K562 (cell line): ENCODE measurements around the gene PACS1. TPM values are rescaled to one million over a fixed set of nuclear protein-coding genes. Genes with fewer than 3 reads are reported as not detected.

Experiments used
- ATAC-seq: fragments of 200-7000 bp; cut with Tn5 transposase; 3 replicates; pipeline ENCODE4 v1.9.1; 2020; ENCODE audit warnings: moderate library complexity
- BruUV-seq: library from RNA; stranded (reverse); fragments of 400-500 nt; replicated peaks from 2 replicates; lab custom pipeline; 2021; lab: Mats Ljungman, UMichigan
- CTCF ChIA-PET: fragments of 300-600 bp; formaldehyde crosslinking; extraction: SDS; loops from one replicate; lab custom pipeline; 2021; ENCODE audit warnings: low intra/inter-chr PET ratio; lab: Yijun Ruan, JAX
- POLR2A ChIA-PET: fragments of 300-600, 350-650 bp; sonication (Branson Sonifier 250); formaldehyde crosslinking; extraction: SDS; loops from one replicate; lab custom pipeline; 2021; ENCODE audit warnings: antibody characterized with exemption, inconsistent platforms; lab: Yijun Ruan, JAX
- DNase-seq, 4 experiments: peaks; one replicate each; pipeline versions ENCODE4 v3.0.0 to v3.0.0-alpha.2; 2011 to 2018; ENCODE audit warnings: low spot score in 3 of 4, mixed read lengths in 3 of 4; ENCODE audit errors: extremely low read depth in 1 of 4
- FAIRE-seq: peaks from 2 replicates; lab custom pipeline; 2011; peaks lifted over from hg19 to GRCh38; lab: Jason Lieb, UNC
- H2AFZ ChIP-seq: 2 replicates; pipeline ENCODE4 v1.6.0; 2011; ENCODE audit warnings: low read depth, low read length, control low read depth, inconsistent platforms
- H3K27ac ChIP-seq: fragments of 200-600 bp; 3 replicates; pipeline ENCODE4 v1.8.0; 2011; ENCODE audit warnings: low read depth, mild to moderate bottlenecking, control low read depth, inconsistent platforms, low read length, moderate library complexity, mixed read lengths; ENCODE audit errors: extremely low read depth
- H3K27me3 ChIP-seq, 2 experiments: fragments of 300-600 bp in 1 of 2; 2 replicates in 1 of 2; 3 replicates in 1 of 2; pipeline versions ENCODE4 v1.6.0 to v1.8.0; 2011; ENCODE audit warnings: inconsistent platforms in 2 of 2, low read length in 2 of 2, mild to moderate bottlenecking in 1 of 2, mixed read lengths in 1 of 2, moderate library complexity in 1 of 2; ENCODE audit not compliant: control insufficient read depth in 2 of 2, insufficient read depth in 2 of 2
- H3K36me3 ChIP-seq: fragments of 300-600 bp; 3 replicates; pipeline ENCODE4 v1.8.0; 2011; ENCODE audit warnings: mild to moderate bottlenecking, low read length, inconsistent platforms; ENCODE audit not compliant: control insufficient read depth, insufficient read depth
- H3K4me1 ChIP-seq, 2 experiments: fragments of 200-600 bp in 1 of 2; replicated peaks in 1 of 2; 2 replicates in 1 of 2; 3 replicates in 1 of 2; pipeline versions ENCODE4 v1.5.1 to v1.8.0; 2011; ENCODE audit warnings: inconsistent platforms in 2 of 2, low read length in 2 of 2, mild to moderate bottlenecking in 1 of 2, mixed read lengths in 1 of 2, moderate library complexity in 1 of 2; ENCODE audit not compliant: control insufficient read depth in 2 of 2, insufficient read depth in 2 of 2
- H3K4me2 ChIP-seq: 2 replicates; pipeline ENCODE4 v1.6.1; 2011; ENCODE audit warnings: low read length, control low read depth, inconsistent platforms, mixed read lengths; ENCODE audit not compliant: insufficient read depth
- H3K4me3 ChIP-seq: fragments of 200-600 bp; sonication (generic), shearing (Covaris generic); 2 replicates; pipeline ENCODE4 v1.5.1; 2016; ENCODE audit warnings: control low read depth, inconsistent platforms
- H3K79me2 ChIP-seq: fragments of 200-600 bp; 3 replicates; pipeline ENCODE4 v1.8.0; 2011; ENCODE audit warnings: low read length, inconsistent platforms; ENCODE audit not compliant: control insufficient read depth, insufficient read depth
- H3K9ac ChIP-seq, 2 experiments: 2 replicates each; pipeline versions ENCODE4 v1.6.0 to v1.6.1; 2011; ENCODE audit warnings: low read depth in 2 of 2, low read length in 2 of 2, control low read depth in 1 of 2, inconsistent platforms in 1 of 2, mild to moderate bottlenecking in 1 of 2, mixed read lengths in 1 of 2; ENCODE audit not compliant: insufficient read depth in 1 of 2
- H3K9me1 ChIP-seq: one replicate; pipeline ENCODE4 v1.6.0; 2011; ENCODE audit warnings: inconsistent platforms, mild to moderate bottlenecking, low read length, moderate library complexity; ENCODE audit not compliant: control insufficient read depth, insufficient read depth
- H3K9me3 ChIP-seq: replicated peaks from 2 replicates; pipeline ENCODE4 v1.5.1; 2011; ENCODE audit warnings: low read depth, low read length, inconsistent platforms; ENCODE audit not compliant: control insufficient read depth, insufficient read depth
- H4K20me1 ChIP-seq: replicated peaks from 2 replicates; pipeline ENCODE4 v1.6.1; 2011; ENCODE audit warnings: low read length, inconsistent platforms, mixed read lengths; ENCODE audit not compliant: control insufficient read depth, insufficient read depth
- IFI16 ChIP-seq: fragments of 250-450 bp; sonication (Bioruptor Pico); IDR thresholded peaks from 2 replicates; pipeline ENCODE4 v2.1.2; 2022; ENCODE audit warnings: mild to moderate bottlenecking, inconsistent platforms
- MBD2 ChIP-seq: sonication (generic); IDR thresholded peaks from 2 replicates; pipeline ENCODE4 v1.6.1; 2016; ENCODE audit warnings: low read depth, borderline replicate concordance
- NR2C2 ChIP-seq, 2 experiments: fragments of 200-800 bp in 1 of 2; sonication (Bioruptor generic) in 1 of 2; sonication (generic) in 1 of 2; formaldehyde crosslinking in 1 of 2; IDR thresholded peaks; 2 replicates each; pipeline versions ENCODE4 v1.6.1 to v1.8.0; 2016 to 2022; ENCODE audit warnings: mild to moderate bottlenecking in 1 of 2, missing compliant biosample characterization in 1 of 2, missing genetic modification characterization in 1 of 2, missing genetic modification reagents in 1 of 2
- OTX1 ChIP-seq: fragments of 450-650 bp; formaldehyde crosslinking; IDR thresholded peaks from 2 replicates; pipeline ENCODE4 v1.4.0; 2022; ENCODE audit warnings: mild to moderate bottlenecking
- SIN3A ChIP-seq, 2 experiments: fragments of 150-350 bp in 1 of 2; IDR thresholded peaks; 2 replicates each; pipeline ENCODE4 v1.6.1; 2011 to 2016; ENCODE audit warnings: borderline replicate concordance in 2 of 2, low read depth in 2 of 2, low read length in 2 of 2, mild to moderate bottlenecking in 2 of 2, moderate library complexity in 2 of 2; ENCODE audit not compliant: control insufficient read depth in 1 of 2
- WGBS: fragments of 100-300 bp; shearing (Covaris generic); methylation state at CpG from one replicate; pipeline ENCODE4 v1.1.6; 2016; ENCODE audit warnings: low coverage, mixed read lengths; ENCODE audit not compliant: insufficient coverage; ENCODE audit errors: missing lambda C conversion rate; 5-methylcytosine and 5-hydroxymethylcytosine counted together
- in situ Hi-C: fragments of 300-500 bp; cut with MboI; formaldehyde crosslinking; loops from 4 replicates; pipeline ENCODE4 v1.15.0; 2018; ENCODE audit warnings: inconsistent platforms, mixed read lengths
- intact Hi-C: fragments of 100-400 bp; cut with micrococcal nuclease; formaldehyde crosslinking; loops from 2 replicates; pipeline ENCODE4 v1.14.2; 2022
- polyA plus RNA-seq, 8 experiments: library from polyadenylated mRNA; depleted of rRNA in 4 of 8; stranded (reverse) in 5 of 8; unstranded in 3 of 8; fragments of >200 nt; fragmentation: Nextera tagmentation in 2 of 8; fragmentation: Illumina TruSeq in 1 of 8; extraction: Ambion mirVana in 2 of 8; extraction: Trizol in 1 of 8; gene quantifications; 2 replicates each; pipeline versions ENCODE4 v1.2.1 to v1.2.3, GENCODE V29; 2011 to 2014; ENCODE audit warnings: inconsistent platforms in 1 of 8, missing spikeins in 1 of 8
- total RNA-seq, 7 experiments: library from RNA; depleted of rRNA in 6 of 7; stranded (reverse); fragments of >200 nt in 6 of 7; fragmentation: Illumina TruSeq in 2 of 7; extraction: Trizol in 2 of 7; gene quantifications; 2 replicates each; pipeline versions ENCODE4 v1.2.1 to v1.2.3, GENCODE V29; 2011 to 2021; ENCODE audit warnings: low replicate concordance in 1 of 7

PACS1 gene
- total and polyA plus RNA-seq, 9 of the 15 experiments (the other 6 are each of a cell fraction or from before 2014, with no cell fraction given), result 0.34 to 28.1 (median 8.5) TPM

DNA sequence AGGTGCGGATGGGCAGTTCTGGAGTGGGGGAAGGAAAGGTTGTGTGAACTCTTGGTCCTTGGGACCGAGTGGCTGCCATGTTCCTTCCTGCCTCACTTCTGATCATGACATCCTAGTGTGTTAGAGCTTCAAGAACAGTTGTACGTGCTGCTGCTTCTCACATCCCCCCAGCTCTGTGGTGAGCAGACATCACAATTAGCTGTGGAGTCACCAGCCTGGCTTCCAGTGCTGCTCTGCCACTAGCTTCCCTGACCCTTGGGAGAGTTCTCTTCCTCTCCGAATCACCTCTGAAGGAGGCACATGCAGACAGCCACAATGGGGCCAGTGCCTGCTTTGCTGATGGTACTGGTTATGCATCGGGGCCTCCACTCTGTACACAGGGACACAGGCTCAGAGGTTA, 192.1 kb downstream of the PACS1 start:
- Histone ChIP-seq H3K4me1 (peaks cover 3 to 39% of the 10 kb centered on the region in 2 experiments; a peak in 4 of 5 replicates), H3K79me2 (peaks cover 19% of the 10 kb centered on the region), H3K4me3 (no peak overlapping the region), H3K4me2 (no peak overlapping the region), H2AFZ (no peak overlapping the region), H3K9me1 (no peaks in the 10 kb centered on the region), H3K9ac (no peak overlapping the region), H3K27me3 (no peaks in the 10 kb centered on the region), H3K9me3 (no peaks in the 10 kb centered on the region), H3K27ac (no peak overlapping the region), H3K36me3 (peaks cover 73% of the 10 kb centered on the region), H4K20me1 (no peaks in the 10 kb centered on the region; the same call in 1 of the 2 replicates)
- in situ Hi-C loops, result no loop called here
- DNase-seq (no peak), ATAC-seq (no peak), FAIRE-seq (no peak)
- BruUV-seq, result no TSS peak
- WGBS, result 88% methylated on average over 5 of the region's 5 CpGs
- TF ChIP-seq NR2C2 (CRISPR knock-in tag; IDR thresholded peaks at IDR 0.05) (no peak), NR2C2 (tag; IDR thresholded peaks at IDR 0.05) (no peak), MBD2 (no peak), OTX1 (CRISPR knock-in tag) (no peak), SIN3A (IDR thresholded peaks at IDR 0.05; ENCODE audit: borderline replicate concordance in 2 of 2, control insufficient read depth in 1 of 2, low read depth in 2 of 2, low read length in 2 of 2) (no peak), IFI16 (CRISPR knock-in tag) (no peak)
- POLR2A ChIA-PET, result interaction anchor here (0.8 to 1.7 kb wide), 2 partner anchors 24 to 27 kb away, joined by 4 to 5 read pairs; partner anchors contain the start of gene YIF1A
- intact Hi-C loops, result no loop called here
- CTCF ChIA-PET, result interaction anchor here (0.9 kb wide), 1 partner anchor 39 kb away, joined by 4 read pairs; no protein-coding TSS in a partner anchor
